K562 (cell line): ENCODE measurements around the gene RNF217. TPM values are rescaled to one million over a fixed set of nuclear protein-coding genes. Genes with fewer than 3 reads are reported as not detected.

Experiments used
- ATF4 ChIP-seq: fragments of 450-650 bp; formaldehyde crosslinking; IDR thresholded peaks from 2 replicates; pipeline ENCODE4 v1.4.0; 2022; ENCODE audit warnings: mild to moderate bottlenecking, moderate library complexity
- BRCA1 ChIP-seq, 2 experiments: fragments of 450-650 bp in 1 of 2; sonication (generic) in 1 of 2; formaldehyde crosslinking in 1 of 2; IDR thresholded peaks; 2 replicates each; pipeline versions ENCODE4 v1.5.0 to v1.6.1; 2017 to 2020; ENCODE audit warnings: mild to moderate bottlenecking in 1 of 2, missing genetic modification reagents in 1 of 2
- BRD9 ChIP-seq: fragments of 450-650 bp; IDR thresholded peaks from 2 replicates; pipeline ENCODE4 v1.6.1; 2018; ENCODE audit warnings: low read depth; ENCODE audit not compliant: partially characterized antibody
- CSDE1 ChIP-seq, 2 experiments: fragments of 450-650 bp; IDR thresholded peaks; 2 replicates each; pipeline ENCODE4 v1.6.1; 2016; ENCODE audit warnings: mild to moderate bottlenecking in 1 of 2
- ELF4 ChIP-seq: fragments of 450-650 bp; formaldehyde crosslinking; IDR thresholded peaks from 2 replicates; pipeline ENCODE4 v1.4.0; 2022; ENCODE audit warnings: missing genetic modification characterization
- ETS2 ChIP-seq: IDR thresholded peaks from 2 replicates; pipeline ENCODE4 v1.6.1; 2016; ENCODE audit warnings: borderline replicate concordance, missing genetic modification characterization, mild to moderate bottlenecking, moderate library complexity, missing compliant biosample characterization; ENCODE audit not compliant: poor library complexity, severe bottlenecking
- L3MBTL2 ChIP-seq: fragments of 450-650 bp; IDR thresholded peaks from 2 replicates; pipeline ENCODE4 v1.6.1; 2016; ENCODE audit warnings: mild to moderate bottlenecking, moderate library complexity
- MLLT1 ChIP-seq, 2 experiments: fragments of 450-650 bp; IDR thresholded peaks; 2 replicates each; pipeline ENCODE4 v1.6.1; 2016
- NCOA1 ChIP-seq: fragments of 450-650 bp; IDR thresholded peaks from 2 replicates; pipeline ENCODE4 v1.6.1; 2016; ENCODE audit warnings: low read depth
- NFRKB ChIP-seq: fragments of 450-650 bp; IDR thresholded peaks from 2 replicates; pipeline ENCODE4 v1.6.1; 2016; ENCODE audit warnings: low read depth
- NONO ChIP-seq, 2 experiments: fragments of 200-400 bp in 1 of 2; fragments of 450-650 bp in 1 of 2; formaldehyde crosslinking in 1 of 2; IDR thresholded peaks; 2 replicates each; pipeline ENCODE4 v1.6.1; 2017; ENCODE audit warnings: low read depth in 2 of 2, mild to moderate bottlenecking in 2 of 2, moderate library complexity in 2 of 2, low read length in 1 of 2
- NR2C2 ChIP-seq, 2 experiments: fragments of 200-800 bp in 1 of 2; sonication (Bioruptor generic) in 1 of 2; sonication (generic) in 1 of 2; formaldehyde crosslinking in 1 of 2; IDR thresholded peaks; 2 replicates each; pipeline versions ENCODE4 v1.6.1 to v1.8.0; 2016 to 2022; ENCODE audit warnings: mild to moderate bottlenecking in 1 of 2, missing compliant biosample characterization in 1 of 2, missing genetic modification characterization in 1 of 2, missing genetic modification reagents in 1 of 2
- NUFIP1 ChIP-seq: fragments of 450-650 bp; IDR thresholded peaks from 2 replicates; pipeline ENCODE4 v1.6.1; 2018; ENCODE audit not compliant: partially characterized antibody
- RBM17 ChIP-seq: fragments of 200-400 bp; formaldehyde crosslinking; IDR thresholded peaks from 2 replicates; pipeline ENCODE4 v1.6.1; 2017; ENCODE audit warnings: low read depth, mild to moderate bottlenecking, low read length, borderline replicate concordance
- SETDB1 ChIP-seq: IDR thresholded peaks from one replicate; pipeline ENCODE4 v1.6.1; 2012; ENCODE audit warnings: low read length, control low read depth, inconsistent platforms
- SMAD3 ChIP-seq: fragments of 450-650 bp; formaldehyde crosslinking; conservative IDR thresholded peaks from 2 replicates; pipeline ENCODE4 v1.4.0; 2020; ENCODE audit warnings: mild to moderate bottlenecking
- SMARCA5 ChIP-seq: fragments of 450-650 bp; IDR thresholded peaks from 2 replicates; pipeline ENCODE4 v1.6.1; 2016
- SP2 ChIP-seq: IDR thresholded peaks from 2 replicates; pipeline ENCODE4 v1.6.1; 2011; ENCODE audit warnings: mild to moderate bottlenecking, low read depth, low read length, moderate library complexity; ENCODE audit not compliant: poor library complexity, severe bottlenecking; ENCODE audit errors: extremely low read depth
- TSHZ1 ChIP-seq: fragments of 250-450 bp; sonication (Bioruptor Pico); IDR thresholded peaks from 2 replicates; pipeline ENCODE4 v1.4.0; 2020; ENCODE audit warnings: mild to moderate bottlenecking, moderate library complexity
- ZBTB17 ChIP-seq: fragments of 450-650 bp; formaldehyde crosslinking; IDR thresholded peaks from 2 replicates; pipeline ENCODE4 v1.4.0; 2020; ENCODE audit warnings: mild to moderate bottlenecking
- ZBTB8A ChIP-seq: fragments of 450-650 bp; IDR thresholded peaks from 2 replicates; pipeline ENCODE4 v1.6.1; 2018; ENCODE audit warnings: mild to moderate bottlenecking, moderate library complexity; ENCODE audit not compliant: partially characterized antibody
- ZNF174 ChIP-seq: fragments of 250-450 bp; sonication (Bioruptor Pico); IDR thresholded peaks from 2 replicates; pipeline ENCODE4 v1.4.0; 2020; ENCODE audit warnings: mild to moderate bottlenecking
- ZNF589 ChIP-seq: fragments of 200-800 bp; sonication (Bioruptor generic); IDR thresholded peaks from 2 replicates; pipeline ENCODE4 v1.6.1; 2016; ENCODE audit warnings: low read depth, missing genetic modification characterization, missing compliant biosample characterization
- polyA plus RNA-seq, 8 experiments: library from polyadenylated mRNA; depleted of rRNA in 4 of 8; stranded (reverse) in 5 of 8; unstranded in 3 of 8; fragments of >200 nt; fragmentation: Nextera tagmentation in 2 of 8; fragmentation: Illumina TruSeq in 1 of 8; extraction: Ambion mirVana in 2 of 8; extraction: Trizol in 1 of 8; gene quantifications; 2 replicates each; pipeline versions ENCODE4 v1.2.1 to v1.2.3, GENCODE V29; 2011 to 2014; ENCODE audit warnings: inconsistent platforms in 1 of 8, missing spikeins in 1 of 8
- total RNA-seq, 7 experiments: library from RNA; depleted of rRNA in 6 of 7; stranded (reverse); fragments of >200 nt in 6 of 7; fragmentation: Illumina TruSeq in 2 of 7; extraction: Trizol in 2 of 7; gene quantifications; 2 replicates each; pipeline versions ENCODE4 v1.2.1 to v1.2.3, GENCODE V29; 2011 to 2021; ENCODE audit warnings: low replicate concordance in 1 of 7

Gene RNF217
- total and polyA plus RNA-seq, 9 of the 15 experiments (the other 6 are each of a cell fraction or from before 2014, with no cell fraction given) = 2.9 to 25.6 (median 12.0) TPM

GRCh38 chr6:124962639-124963415, 590 bp downstream of the RNF217 start (continued):
- no peak for TF ChIP-seq ATF4 (CRISPR knock-in tag)
- peak; percentile 31; the same call in 1 of the 2 replicates for TF ChIP-seq NFRKB
- no peak for TF ChIP-seq ZBTB17 (CRISPR knock-in tag)
- no peak for TF ChIP-seq ZBTB8A
- no peak for TF ChIP-seq SMAD3 (CRISPR knock-in tag)
- peak; percentile 44 to 79 for TF ChIP-seq MLLT1 (IDR thresholded peaks at IDR 0.05)
- no peak for TF ChIP-seq RBM17
- no peak for TF ChIP-seq SMARCA5
- peak; percentile 24; the same call in 1 of the 2 replicates for TF ChIP-seq L3MBTL2
- TF ChIP-seq BRCA1 (IDR thresholded peaks at IDR 0.05) = no peak
- TF ChIP-seq BRCA1 (CRISPR knock-in tag; IDR thresholded peaks at IDR 0.05) = no peak
- TF ChIP-seq TSHZ1 (CRISPR knock-in tag) = no peak
- TF ChIP-seq ETS2 (tag) = no peak
- no peak for TF ChIP-seq NUFIP1
- no peak for TF ChIP-seq ELF4 (CRISPR knock-in tag)
- peak; percentile 59; the same call in 1 of the 2 replicates for TF ChIP-seq NR2C2 (CRISPR knock-in tag; IDR thresholded peaks at IDR 0.05)
- peak; percentile 3; the same call in 1 of the 2 replicates for TF ChIP-seq NR2C2 (tag; IDR thresholded peaks at IDR 0.05)
- no peak for TF ChIP-seq NCOA1
- TF ChIP-seq NONO (IDR thresholded peaks at IDR 0.05; ENCODE audit: low read depth in 2 of 2, low read length in 1 of 2) = no peak; a peak in 1 of 4 replicates
- TF ChIP-seq ZNF174 = no peak
- no peak for TF ChIP-seq ZNF589 (CRISPR knock-in tag)
- no peak for TF ChIP-seq SP2
- peak; percentile 54 for TF ChIP-seq BRD9
- no peak for TF ChIP-seq CSDE1 (IDR thresholded peaks at IDR 0.05)
- TF ChIP-seq SETDB1 = no peak
